NCI-H1436 treated with DMSO at 0.1 percent for 48 hours (cell line): ENCODE measurements around the gene MAML2.

Source experiments
- DNase-seq: peaks from one replicate; lab custom pipeline; 2025; lab: John Stamatoyannopoulos, UW

MAML2 gene

DNA sequence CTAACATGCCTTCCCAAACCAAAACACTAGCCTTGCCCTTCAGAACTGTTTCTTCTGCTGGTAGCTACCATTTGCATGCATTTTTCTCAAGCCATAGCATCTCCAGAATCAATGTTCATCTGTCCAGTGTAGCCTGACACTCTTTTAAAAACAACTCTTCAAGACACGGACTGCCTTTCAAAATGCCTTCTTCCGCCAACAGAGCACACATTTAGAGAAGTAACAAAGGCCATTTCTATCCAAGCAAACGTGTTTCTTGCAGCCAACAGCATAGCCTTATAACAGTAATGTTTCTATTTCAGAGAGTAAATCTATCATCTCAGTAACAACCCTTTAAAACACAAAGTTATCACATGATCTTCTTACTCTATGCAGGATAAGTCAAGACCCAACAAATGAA, 275.8 kb downstream of the MAML2 start:
- no peak for DNase-seq

DNA sequence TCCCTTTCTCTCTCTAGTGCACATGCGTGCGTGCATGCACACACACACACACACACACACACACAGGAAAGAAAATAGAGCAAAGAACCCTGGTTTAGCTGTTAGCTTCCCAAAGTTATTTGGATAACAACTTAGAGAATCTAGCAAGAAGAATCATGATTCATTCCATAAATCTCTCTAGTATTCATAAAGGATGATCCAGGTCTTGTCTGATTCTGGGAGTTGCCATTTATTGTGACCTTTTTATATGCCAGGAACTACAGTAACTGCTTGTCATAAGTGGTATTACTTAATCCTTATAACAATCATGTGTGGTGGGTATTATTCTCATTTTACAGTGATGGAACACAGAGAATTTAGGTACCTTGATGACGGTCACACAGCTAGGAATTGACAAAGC, 277.6 kb downstream of the MAML2 start:
- DNase-seq = no peak

DNA sequence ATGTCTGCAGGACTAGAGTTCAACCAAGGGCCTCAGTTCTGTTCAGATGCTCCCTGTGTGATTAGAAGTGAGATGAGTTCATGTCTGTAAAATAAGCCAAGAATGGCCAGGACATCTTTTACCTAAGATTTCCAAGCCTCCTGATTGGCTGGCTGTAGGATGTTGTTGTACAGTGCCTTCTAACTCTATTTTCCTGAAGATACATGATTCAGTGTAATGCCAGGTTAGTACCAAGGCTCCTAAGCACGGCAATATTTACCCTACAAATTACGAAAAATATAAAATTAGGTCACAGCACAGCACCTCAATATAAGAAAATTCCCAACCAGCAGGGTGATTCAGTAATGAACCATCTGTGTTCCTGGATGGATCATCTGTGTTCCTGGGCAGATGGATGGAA, 279.1 kb downstream of the MAML2 start:
- no peak for DNase-seq

DNA sequence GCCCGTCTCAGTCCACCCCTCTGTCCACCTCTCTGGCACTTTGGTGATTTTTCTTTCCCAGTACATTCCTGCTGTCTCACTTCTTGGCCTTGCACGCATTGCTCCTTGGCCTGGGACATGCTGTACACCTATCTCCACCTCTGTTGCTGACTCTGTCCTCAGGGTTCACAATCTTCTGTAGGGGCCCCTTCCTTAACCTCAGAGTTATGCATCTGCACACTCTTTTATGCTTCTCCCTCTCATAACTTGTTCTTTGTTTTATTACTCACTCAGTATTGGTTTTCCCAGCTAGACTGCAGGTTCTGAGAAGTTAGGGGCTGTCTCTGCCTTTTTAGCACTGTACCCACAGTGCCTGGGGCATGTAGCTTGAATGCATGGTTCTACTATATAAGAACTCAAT, 279.9 kb downstream of the MAML2 start:
- no peak for DNase-seq

DNA sequence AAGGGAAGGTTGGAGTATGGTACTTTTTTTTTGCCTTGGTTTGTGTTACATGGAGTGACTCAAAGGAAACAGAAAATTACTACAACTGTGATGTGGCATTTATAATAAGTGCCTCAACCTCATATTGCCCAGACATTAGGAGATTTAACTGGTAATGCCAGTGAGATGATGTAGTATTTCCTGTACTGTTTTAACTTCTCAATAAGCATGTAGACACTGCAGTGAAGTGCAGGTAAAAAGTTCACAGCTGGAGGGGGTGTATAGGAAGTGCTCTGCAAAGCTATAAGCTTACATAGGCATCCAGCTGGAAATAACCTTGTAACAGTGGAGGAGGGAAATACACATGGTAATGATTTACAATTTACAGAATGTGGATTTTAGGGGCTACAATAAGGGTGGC, 280.9 kb downstream of the MAML2 start:
- no peak for DNase-seq

DNA sequence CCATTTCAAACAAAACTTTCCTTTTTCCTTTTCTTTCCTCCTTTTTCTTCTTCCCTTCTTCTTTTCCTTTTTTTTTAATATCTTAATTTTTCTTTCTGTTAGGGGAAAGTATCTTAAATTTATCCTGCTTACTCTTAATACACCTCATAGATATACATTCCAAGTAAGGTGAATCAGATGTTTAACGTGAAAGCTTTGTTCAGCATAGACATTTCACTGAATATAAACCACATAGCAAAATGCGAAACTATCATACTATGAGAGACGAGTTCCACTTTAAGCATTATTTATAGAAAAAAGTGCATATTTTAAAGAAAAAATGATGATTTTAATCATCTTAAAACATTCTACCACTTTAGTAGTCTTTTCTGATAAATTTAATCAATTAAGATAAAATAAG, 281.3 kb downstream of the MAML2 start:
- DNase-seq = no peak

DNA sequence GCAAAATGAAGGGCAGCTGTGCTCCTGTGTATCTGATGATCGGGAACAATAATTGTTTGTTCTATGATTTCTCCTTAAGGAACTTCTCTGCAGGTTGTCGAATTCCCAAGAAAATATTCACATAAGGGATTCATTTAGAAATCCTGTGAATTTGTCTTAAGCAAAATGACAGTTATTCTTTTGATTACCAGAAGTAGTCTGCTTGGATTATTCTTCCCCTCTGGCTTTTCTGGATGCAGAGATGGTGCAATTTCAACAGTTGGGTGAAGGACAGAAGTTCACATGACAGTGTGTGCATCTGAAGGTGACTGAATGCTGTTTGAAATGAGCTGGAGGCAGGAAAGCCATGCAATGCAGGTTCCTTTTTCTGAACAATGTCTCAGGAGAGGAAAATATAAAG, 281.9 kb downstream of the MAML2 start:
- DNase-seq = no peak

DNA sequence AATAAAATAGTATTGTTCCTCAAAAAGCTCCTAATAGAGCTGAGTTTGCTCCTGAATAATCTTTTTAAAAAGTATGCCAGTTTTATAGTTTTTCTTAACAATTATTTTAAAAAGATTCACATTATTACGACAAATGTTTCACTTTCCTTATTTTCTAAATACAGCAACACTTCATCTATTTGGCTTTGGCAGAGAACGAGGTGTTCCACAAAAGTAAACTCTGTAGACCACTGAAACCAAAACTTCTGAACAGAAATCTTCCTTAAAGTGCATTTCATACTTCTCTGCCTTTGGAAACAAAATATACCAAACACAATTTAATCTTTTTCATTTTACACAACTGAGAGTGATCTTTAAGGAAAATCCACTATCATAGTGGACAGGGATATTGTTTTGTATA, 285.5 kb downstream of the MAML2 start:
- DNase-seq = no peak

DNA sequence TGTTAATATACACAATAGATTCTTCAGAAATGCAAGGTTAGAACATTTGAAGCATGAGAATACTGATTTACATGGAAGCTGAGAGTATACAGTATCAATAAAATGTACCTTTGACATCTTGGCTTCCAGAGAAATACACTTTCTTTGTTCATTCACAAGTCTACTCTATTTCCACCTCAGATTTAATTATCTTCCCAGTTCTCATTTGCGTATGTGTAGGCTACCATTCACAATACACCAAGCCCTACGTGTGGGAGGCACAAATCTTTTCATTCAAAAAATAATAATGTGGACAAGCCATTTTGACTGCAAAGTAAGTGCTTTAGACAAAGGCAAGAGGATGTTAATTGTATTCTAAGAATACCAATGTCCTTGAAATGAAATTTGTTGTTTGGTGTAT, 286.4 kb downstream of the MAML2 start:
- no peak for DNase-seq

DNA sequence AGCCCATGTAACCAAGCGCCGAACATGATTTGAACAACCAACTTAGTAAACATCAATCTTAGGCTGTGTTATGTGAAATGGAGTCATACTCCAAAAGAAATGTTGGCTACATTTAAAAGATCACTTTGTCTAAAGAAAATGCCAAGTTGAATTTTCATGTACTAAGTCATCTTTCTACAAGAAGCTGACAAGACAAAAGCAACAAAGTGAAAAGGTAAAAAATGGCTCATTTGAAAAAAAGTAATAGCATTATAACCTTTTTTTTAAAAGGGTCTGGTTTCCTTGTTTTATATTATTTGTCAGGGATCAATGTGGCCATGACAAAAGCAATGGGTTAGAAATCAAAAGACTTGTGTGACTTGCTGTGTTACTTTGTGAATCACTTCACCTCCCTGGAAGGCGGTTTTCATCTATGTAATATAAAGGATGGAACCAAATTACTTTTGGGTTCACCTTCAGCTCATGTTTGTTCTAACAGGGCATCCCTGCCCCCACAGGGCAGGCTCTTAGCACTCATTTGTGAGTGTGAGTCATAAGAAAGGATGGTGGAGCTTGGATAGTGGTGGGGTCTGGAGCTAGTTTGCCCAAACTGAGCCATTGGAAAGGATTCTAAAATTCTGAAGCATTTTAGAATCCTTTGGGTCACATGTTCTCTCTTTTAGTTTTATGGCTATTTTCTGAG, 287.1 kb downstream of the MAML2 start:
- no peak for DNase-seq

DNA sequence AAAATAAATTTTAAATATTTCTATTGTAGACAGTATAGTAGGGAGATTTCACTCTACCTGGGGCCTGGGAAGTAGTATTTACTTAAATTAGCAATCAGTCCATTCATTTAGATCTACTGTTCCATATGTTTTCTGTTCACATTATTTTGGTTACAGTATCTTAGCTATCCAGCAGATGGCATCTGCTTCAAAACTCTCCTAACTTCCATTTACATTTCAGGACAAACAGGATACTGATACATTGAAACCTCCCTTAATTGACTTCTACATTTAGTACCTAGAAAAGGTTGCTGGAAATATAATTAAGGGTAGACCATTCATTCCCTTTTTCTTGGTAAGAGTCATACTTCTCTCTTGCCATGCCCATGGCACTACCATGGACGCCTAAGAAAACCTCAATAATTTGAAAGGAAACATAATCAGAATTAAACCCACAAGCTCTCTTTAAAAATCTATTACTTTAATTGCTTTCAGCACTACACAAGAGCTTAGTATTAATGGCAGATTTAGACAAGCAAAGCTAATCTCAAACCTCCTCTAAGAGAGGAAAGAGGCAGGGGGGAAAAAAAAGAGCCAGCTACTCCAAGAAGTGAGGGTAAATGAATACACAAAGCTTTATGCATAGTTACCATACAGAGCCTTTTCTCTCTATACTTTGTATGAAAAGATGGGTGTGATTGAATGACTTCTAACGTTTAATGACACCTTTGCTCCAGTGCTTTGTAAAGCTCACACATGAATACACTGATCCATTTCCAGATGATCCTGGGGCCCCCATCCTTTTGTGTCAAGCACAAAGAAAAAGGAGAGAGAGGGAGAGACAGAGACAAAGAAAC, 287.9 kb downstream of the MAML2 start:
- no peak for DNase-seq

DNA sequence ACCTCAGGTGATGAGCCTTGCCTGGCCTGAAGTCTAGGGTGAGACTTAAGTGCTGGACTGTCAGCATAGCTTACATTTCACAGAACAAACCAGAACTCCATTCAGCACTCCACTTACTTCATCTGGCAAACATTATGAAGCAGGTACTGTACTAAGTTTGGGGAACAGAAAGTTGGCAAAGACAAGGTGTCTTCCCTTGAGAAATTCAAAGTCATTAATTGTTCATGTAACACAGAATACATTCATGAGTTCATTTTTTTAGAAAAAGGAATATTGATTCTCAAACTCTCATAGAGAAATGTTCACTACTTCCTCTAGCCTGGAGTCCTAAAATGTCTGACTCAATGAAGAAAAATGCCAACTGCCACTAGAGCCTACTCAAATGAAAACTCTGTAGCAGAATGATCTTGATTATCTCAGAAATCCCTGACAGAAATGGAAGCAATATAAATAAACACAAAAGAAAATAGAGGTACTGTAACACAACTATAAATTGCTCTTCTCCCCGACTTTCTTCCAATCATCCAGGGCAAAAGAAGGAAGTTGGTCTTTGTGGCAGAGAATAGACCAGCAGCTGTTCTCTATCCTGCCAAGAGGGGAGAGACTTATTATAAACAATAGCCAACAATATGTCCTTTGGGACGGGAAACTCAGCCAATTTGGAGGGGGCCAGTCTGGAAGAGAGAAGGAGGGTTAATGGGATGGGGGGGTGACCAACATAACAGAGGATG, 289.9 kb downstream of the MAML2 start:
- DNase-seq = no peak

DNA sequence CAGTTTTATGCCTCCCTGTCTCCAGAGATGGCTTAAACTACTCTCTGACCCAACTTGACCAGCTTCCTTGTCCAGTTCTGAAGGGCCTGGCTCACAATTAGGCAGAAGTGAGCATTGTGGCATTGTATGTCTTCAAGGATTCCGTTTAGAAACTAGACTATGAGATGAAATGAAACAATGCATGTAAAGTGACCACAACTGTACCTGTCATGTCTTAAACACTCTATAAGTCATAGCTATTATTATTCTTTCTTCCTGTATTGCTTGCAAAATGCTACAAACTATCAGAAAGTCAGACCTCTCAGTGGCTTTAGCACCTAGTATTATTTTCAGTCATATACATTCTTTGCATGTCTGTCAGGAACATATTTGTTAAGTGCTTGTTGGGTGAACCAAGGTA, 291.2 kb downstream of the MAML2 start:
- no peak for DNase-seq

DNA sequence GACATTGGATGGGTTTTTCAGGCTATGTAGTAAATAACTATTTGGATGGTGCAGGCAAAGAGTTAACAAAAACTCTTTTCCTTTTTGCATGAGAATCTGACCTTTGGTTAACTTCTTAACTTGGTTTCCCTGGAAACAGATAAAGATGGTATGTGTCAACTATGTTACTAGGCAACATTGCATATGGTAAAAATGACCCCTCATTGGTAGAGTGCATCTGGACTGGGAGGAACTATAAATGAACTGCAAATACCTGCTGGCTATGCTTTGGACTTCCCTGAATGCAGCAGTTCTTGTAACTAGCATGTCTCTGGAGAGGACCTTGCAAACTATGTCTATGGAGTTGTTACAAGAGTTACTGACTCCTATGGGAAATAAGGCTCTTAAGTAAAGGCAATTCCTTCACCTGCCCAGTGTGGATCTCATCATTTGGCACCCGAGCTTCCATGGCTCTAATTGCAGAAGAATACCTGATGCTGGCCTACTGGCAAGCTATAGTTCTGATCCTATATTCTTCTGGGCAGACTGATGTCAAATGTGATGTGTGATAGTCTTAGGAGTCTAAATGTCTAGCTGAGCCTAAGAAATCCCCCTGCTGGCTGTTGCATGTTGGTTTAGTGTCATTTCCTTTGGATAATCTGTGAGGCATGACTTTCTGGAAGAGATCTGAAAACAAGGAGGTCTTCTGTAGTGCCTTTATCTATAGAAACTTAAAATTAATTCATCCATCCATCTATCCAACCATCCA, 292.4 kb downstream of the MAML2 start:
- DNase-seq = no peak

DNA sequence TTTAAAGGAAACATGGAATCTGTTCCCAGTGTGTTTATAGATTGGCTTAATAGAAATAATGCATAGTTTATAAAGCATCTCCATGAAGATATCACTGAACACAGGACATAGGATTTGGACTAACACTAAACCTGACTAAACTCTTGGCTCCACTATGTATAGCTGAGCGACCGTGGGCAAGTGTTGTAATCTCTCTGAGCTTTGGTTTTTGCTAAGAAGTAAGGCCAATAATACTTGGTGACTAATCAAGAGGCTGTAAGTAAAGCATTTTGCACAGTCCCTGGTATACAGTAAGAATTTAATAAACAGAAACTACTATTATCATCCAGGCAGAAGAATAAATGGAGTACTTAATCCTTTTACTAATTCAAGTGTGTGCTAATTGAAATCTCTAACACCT, 293.6 kb downstream of the MAML2 start:
- no peak for DNase-seq

DNA sequence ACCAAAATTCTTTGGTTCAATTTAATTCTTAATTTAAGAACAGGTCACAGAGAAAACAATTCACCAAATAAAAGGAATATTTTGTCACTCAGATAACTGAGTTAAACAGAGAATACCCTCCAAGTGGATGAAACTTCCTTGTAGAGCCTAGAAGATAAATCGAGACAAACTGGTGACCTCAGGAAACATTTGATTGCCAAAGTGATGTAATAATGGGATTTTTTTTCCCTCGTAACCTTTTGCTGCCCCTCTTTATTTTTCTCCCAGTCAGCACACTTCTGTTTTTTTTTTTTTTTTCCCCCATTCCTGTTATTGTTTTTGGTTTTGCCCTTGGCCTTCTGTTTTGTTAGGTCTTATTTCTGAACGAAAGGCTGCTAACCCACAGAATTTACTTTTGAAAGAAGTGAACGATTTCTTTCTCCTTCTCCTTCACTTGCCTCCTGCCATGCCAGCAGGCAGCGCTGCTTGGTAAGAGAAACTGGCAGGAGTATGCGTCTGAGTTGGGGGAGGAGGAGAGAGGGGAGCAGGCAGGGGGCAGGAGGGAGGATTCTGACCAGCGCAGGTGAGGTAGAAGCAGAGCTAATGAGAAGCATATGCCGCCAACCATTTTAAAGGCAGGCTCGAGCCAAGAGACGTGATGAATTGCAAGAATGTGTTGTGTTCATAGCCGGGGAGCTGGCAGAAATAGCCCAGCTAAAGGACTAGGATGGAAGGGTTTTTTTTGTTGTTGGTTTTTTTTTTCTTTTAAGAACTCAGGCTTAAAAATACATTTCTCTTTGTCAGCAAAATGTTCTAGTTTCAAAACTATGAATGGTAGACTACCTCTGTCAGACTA, 297.2 kb downstream of the MAML2 start:
- DNase-seq = no peak

DNA sequence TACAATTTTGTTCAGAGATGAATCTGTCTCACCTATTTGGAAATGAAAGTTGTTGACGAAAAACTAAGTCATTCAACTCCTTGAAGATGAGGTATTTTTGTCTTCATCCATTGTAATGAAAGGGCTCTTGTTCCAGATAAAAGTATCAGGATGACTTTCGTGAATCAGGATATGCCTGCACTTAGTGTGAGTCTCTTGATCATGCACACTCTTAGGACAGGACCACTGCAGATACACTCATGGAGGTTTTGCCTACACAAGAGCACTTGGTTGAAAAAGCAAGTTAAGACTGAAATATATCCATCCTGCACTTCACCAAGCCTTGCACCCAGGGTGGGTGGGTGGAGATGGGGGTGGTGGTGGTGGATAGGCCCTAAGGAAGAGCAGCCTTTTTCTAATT, 298.2 kb downstream of the MAML2 start:
- no peak for DNase-seq

DNA sequence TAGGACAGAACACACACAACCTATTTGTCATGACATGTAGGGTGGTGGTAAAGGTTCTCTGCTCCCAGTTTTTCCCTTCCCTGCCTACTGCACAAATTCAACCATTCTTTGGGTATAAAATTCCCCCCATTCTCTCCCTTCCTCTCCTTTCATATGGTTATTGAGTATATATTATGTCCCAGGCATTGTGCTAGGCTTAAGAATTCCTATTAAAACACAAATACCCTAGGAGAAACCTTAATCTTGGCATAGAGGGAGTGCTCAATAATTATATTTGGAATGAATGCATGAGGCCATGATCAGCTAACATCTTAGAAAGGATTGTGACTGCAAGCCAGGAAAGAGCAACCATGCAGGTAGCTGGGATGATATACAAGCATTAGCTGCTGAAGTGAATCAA, 298.7 kb downstream of the MAML2 start:
- DNase-seq = no peak

DNA sequence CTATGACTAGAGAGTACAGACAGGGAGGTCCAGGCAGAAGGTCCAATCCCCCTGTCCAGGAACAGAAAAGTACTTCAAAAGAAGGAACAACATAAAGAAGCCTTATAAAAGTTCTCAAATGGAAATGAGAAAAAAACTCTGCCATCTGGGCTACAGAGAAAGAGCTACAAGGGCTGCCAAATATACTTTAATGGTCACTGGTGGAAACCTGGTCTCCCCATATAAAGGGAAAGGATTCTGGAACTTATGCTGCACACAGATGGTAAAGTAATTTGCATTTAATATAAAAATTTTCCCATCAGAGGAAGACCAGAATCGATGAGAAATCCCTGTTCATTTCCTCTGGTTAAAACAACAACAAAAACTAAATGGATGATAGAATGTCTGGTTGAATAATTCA, 299.7 kb downstream of the MAML2 start:
- no peak for DNase-seq

DNA sequence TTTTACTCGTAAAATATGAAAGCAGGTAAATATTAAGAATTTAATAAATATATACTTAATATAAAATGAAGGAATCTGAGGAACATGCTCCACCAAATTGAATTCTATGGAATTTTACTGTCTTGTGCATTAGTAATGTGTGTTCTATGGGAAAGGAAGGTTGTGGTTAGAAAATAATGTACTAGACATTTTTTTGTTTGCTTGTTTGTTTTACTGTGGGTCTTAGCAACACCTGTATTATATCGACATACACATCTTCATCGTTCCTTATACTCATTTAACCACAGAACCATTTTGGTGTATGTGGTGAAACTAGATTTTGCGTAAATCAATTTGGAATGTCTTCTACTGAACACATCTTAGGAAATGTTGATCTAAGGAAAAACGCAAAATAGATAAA, 304.9 kb downstream of the MAML2 start:
- no peak for DNase-seq

DNA sequence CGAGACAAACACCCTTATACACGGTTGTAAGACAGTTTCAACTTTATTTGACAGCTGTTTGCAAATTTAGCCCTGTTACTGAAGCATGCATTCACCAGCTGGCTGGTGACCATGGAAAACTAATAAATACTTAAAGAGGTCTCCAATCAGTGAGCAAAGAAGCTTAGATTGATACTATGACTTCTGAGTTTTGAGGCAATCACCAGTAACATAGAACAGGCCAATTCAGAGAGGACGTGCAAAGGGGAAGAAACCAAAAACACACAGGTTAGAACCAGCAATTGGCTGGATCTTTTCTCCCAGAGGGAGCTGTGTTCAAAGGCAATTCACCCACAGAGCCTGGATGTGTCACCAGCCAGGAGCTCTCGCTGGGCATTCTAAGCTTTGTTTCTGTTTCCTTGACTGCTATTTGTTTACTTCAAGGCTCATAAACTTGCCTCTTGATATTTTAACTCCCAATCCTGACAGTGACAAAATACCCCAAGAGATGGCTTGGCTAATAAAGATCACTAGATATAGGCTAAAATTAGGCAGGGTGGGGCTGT, 305.5 kb downstream of the MAML2 start:
- DNase-seq = no peak
